ENCODE results near the gene SCN5A. TPM values are rescaled to one million over a fixed set of nuclear protein-coding genes. Genes with fewer than 3 reads are reported as not detected.

SCN5A gene
- total RNA-seq, 2 donors from 2014 or later: 115 to 191 TPM

DNA sequence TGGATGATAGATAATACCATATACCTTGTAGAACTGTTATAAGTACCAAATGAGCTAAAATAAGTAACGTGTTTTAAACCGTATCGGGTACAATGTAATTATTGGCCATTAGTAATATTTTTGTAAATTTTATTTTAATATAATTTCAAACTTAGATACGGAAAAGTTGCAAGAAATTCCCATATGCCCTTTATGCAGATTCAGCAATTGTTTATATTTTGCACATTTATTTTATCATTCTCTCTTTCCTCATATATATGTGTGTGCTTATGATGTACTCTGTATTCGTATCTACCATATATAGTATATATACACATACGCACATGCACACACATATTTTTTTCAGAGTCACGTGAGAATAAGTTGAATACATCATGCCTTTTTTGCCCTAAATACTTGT is 114.9 kb downstream of the SCN5A start:
- no peak for ATAC-seq
- intact Hi-C loops (cut with DNase I): loop anchor here in 1 of 2 donors (10.0 kb wide), 1 partner anchor 190 kb away; no protein-coding TSS in a partner anchor

GRCh38 chr3:38534180-38534579 is 115.3 kb downstream of the SCN5A start:
- intact Hi-C loops (cut with DNase I): loop anchor here in 1 of 2 donors (10.0 kb wide), 1 partner anchor 191 kb away; no protein-coding TSS in a partner anchor
- DNase-seq (no peak), ATAC-seq (no peak)

More for the DNA sequence above, 114.9 kb downstream of the SCN5A start:
- DNase-seq: no peak

GRCh38 chr3:38533285-38533976 is 116.1 kb downstream of the SCN5A start:
- peak; percentile 94 to 95 for ATAC-seq
- peak; percentile 79 for DNase-seq
- intact Hi-C loops (cut with DNase I): loop anchor here in 1 of 2 donors (1.0 to 10.0 kb wide), 2 partner anchors 10 to 191 kb away; no protein-coding TSS in a partner anchor

DNA sequence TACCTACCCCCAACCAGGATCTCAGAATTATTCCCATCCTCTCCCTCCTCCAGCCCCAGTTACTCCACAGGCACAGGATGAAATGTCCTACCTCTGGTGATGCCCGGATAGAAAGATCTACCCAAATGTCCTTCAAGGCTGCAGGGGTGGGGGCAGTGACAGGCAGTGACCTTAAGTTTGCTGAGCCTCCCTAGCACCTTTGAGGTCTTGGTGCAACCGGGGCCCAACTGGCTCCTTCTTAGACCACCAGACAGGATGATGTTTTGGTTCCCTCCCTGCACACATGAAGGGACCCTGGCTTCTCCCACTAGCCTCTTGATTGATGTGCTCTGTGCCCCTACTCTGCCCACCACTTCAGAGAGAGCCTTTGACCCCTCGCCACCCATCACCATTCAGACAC is 117.0 kb downstream of the SCN5A start:
- intact Hi-C loops (cut with DNase I): loop anchor here in 1 of 2 donors (10.0 kb wide), 1 partner anchor 192 kb away; no protein-coding TSS in a partner anchor
- no peak for ATAC-seq
- DNase-seq: no peak

GRCh38 chr3:38528457-38528856 is 121.0 kb downstream of the SCN5A start:
- intact Hi-C loops (cut with DNase I): loop anchor here in 1 of 2 donors (10.0 kb wide), 1 partner anchor 316 kb away; no protein-coding TSS in a partner anchor
- peak; percentile 12 to 13 for ATAC-seq
- no peak for DNase-seq

- no peak for DNase-seq
- intact Hi-C loops (cut with DNase I): loop anchor here in 1 of 2 donors (10.0 kb wide), 1 partner anchor 318 kb away; no protein-coding TSS in a partner anchor
- no peak for ATAC-seq
Observed at GRCh38 chr3:38526792-38527191, 122.7 kb downstream of the SCN5A start.

DNA sequence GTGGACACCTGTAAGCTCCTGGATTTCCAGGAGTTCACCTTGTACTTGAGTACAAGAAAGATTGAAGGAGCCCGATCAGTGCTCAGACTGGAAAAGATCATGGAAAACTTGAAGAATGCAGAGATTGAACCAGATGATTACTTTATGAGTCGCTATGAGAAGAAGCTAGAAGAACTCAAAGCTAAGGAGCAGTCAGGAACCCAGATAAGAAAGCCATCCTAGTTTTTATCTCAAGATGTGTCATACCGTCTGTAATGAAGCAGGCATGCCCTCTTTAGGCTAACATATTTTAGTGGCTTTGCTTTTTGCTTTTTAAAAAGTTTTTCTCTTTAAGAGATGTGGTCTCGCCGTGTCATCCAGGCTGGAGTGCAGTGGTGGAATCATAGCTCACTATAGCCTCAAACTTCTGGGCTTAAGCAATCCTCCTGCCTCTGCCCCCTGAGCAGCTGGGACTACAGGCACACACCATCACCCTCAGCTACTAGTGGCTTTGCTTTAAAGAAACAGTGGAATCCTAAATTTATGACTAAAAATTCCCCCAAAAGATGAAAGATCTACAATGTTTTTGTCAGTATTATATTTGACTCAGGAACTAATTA is 125.2 kb downstream of the SCN5A start:
- no peak for DNase-seq
- intact Hi-C loops (cut with DNase I): loop anchor here (5.0 to 10.0 kb wide), 2 partner anchors 123 to 321 kb away; partner anchors contain the start of gene SCN5A (in 1 of the 2)
- no peak for ATAC-seq

- DNase-seq (no peak), ATAC-seq (peak; percentile 49 to 73)
- intact Hi-C loops (cut with DNase I): loop anchor here (5.0 to 10.0 kb wide), 2 partner anchors 125 to 323 kb away; partner anchors contain the start of gene SCN5A (in 1 of the 2)
Observed at GRCh38 chr3:38522002-38522401, 127.5 kb downstream of the SCN5A start.

- peak; percentile 65 to 72 for ATAC-seq
- peak; percentile 49 for DNase-seq
- intact Hi-C loops (cut with DNase I): loop anchor here (2.0 to 10.0 kb wide), 3 partner anchors 126 to 323 kb away; partner anchors contain the start of gene SCN5A (in 1 of the 2)
Observed at GRCh38 chr3:38521391-38521987, 128.0 kb downstream of the SCN5A start.

DNA sequence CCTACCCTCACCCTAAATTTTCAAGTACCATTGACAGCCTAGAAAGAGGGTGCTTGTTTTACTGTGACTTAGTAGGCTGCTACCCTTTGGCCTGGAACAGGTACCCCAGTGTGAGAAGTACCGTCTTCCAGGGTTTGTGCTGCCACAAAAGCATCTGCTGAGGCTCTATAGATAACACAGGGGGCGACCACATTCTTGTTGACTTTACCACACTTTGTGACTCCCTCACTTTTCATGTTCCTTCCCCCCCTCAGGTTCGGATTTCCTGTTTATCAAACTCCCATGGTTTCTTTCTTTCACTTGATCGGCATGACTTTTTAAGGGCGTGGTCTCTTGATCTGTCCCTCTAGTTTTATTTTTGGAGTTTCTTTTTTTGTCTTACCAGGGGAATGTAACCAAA is 129.8 kb downstream of the SCN5A start:
- DNase-seq: no peak
- ATAC-seq: no peak
- intact Hi-C loops (cut with DNase I): loop anchor here (2.0 to 10.0 kb wide), 3 partner anchors 128 to 325 kb away; partner anchors contain the start of gene SCN5A (in 1 of the 2)

DNA sequence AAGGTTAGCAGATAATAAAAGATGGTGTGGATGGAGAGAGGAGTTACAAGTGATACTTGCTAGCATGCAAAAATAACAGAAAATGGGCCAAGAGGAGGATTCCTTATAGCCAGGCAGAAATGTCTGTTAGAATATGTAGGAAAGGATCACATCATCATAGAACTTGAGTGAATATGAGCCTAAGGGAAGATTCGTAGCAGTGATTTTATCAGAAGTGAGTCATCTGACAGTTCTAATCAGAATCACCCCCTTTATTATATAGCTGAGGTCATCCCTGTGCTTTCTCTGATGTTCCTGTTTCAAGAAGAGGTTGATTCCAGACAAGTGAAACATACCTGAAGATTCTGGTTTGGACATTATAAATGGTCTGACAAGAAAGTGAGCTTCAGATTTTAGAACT is 130.5 kb downstream of the SCN5A start:
- peak in 1 of 2 donors; percentile 44 for ATAC-seq

GRCh38 chr3:38516669-38517068 is 132.8 kb downstream of the SCN5A start:
- DNase-seq (no peak), ATAC-seq (no peak)
- intact Hi-C loops (cut with DNase I): no loop called here

More for the DNA sequence above, 130.5 kb downstream of the SCN5A start:
- intact Hi-C loops (cut with DNase I): no loop called here
- no peak for DNase-seq

GRCh38 chr3:38515367-38515766 is 134.1 kb downstream of the SCN5A start:
- DNase-seq (no peak), ATAC-seq (no peak)
- intact Hi-C loops (cut with DNase I): no loop called here

DNA sequence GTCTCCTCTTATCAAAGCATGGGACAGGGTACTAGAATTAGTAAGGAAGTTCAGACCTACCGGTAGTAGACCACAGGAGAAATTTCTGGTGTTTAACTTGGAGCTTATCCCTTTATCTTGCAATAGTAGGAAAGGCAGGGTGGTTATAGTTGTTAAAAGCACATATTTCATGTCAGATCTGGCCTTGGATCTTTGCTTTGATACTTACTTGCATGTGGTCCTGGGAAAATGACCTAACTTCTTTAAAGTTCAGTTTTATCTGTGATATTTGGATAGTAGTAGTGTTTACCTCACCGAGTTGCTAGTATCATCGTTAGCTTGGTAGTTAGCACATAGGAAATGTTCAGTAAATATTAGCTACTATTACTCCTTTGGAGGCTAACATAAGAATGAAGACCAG is 137.9 kb downstream of the SCN5A start:
- intact Hi-C loops (cut with DNase I): no loop called here
- no peak for DNase-seq
- no peak for ATAC-seq

DNA sequence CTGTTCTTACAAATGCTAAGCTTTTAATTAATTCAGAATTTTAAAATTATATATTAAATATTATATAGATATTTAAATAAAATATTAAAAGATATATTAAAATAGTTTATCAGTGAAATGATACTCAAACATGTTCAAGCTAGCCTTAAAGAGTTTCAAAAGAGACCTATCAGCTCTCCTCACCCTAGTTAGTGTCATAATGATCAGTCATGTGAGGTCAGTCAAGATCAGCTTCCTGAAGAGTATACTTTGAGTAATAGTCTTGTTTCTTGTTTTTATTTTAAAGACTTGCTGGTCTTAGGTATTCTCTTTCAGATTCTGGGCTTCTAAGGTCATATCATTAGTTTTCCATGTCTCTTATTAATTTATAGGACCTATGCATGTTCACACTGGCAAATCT is 138.9 kb downstream of the SCN5A start:
- intact Hi-C loops (cut with DNase I): no loop called here
- DNase-seq: no peak
- no peak for ATAC-seq

DNA sequence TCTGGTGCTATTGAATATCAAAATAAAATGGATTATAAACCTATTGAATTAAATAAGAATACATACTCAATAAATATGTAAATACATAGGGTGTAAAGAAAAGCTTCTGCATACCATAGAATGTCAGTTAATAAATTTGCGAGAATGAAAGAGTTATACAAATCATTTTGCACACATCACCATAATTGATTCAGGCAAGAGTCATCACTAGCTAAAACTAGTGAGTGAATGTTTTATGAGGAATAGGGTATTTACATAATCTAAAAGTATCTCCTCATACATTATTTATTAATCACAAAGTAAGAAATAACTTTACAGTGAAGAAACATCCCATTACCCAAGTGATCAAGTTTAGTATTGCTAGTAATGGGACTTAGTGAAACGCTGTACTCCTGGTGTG is 139.8 kb downstream of the SCN5A start:
- intact Hi-C loops (cut with DNase I): no loop called here
- ATAC-seq (no peak), DNase-seq (no peak)

DNA sequence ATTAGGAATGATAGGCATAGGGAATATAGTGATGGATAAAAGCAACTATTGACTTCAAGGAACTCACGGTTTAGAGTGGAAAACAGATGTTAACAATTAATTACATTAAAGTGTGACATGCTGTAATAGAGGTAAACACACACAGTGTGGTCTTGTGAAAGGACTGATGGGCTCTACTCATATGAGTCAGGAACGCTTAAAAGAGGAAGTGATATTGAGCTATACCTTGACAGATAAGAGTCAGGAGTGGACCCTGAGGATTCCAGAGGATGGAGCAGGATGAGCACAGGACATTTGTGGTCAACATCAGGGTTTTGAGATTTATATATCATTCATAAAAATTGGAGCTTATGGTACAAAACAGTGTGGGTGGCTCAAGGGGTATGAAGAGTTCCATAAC is 142.4 kb downstream of the SCN5A start:
- no peak for DNase-seq
- intact Hi-C loops (cut with DNase I): no loop called here
- ATAC-seq: no peak

- ATAC-seq (no peak), DNase-seq (no peak)
- intact Hi-C loops (cut with DNase I): loop anchor here in 1 of 2 donors (2.0 kb wide), 1 partner anchor 150 kb away; no protein-coding TSS in a partner anchor
Observed at GRCh38 chr3:38500688-38501417, 148.6 kb downstream of the SCN5A start.

Measured in left cardiac atrium (tissue), 4 donors.